Measurements from ENCODE around the gene GPNMB.

GRCh38 chr7:23213755-23214154 is 32.8 kb upstream of the GPNMB start:
- TF ChIP-seq SIN3A (IDR thresholded peaks at IDR 0.05; ENCODE audit: borderline replicate concordance, low read depth, low read length) (no peak), ZNF142 (CRISPR knock-in tag; IDR thresholded peaks at IDR 0.05) (no peak), TBX2 (CRISPR knock-in tag; IDR thresholded peaks at IDR 0.05; ENCODE audit: borderline replicate concordance) (no peak), ZSCAN29 (CRISPR knock-in tag; conservative IDR thresholded peaks at IDR 0.05) (no peak), ZBTB8A (CRISPR knock-in tag; IDR thresholded peaks at IDR 0.05; ENCODE audit: borderline replicate concordance, low read depth) (no peak), TBL1XR1 (IDR thresholded peaks at IDR 0.05; ENCODE audit: borderline replicate concordance, low read length, partially characterized antibody) (no peak), ZNF773 (CRISPR knock-in tag; IDR thresholded peaks at IDR 0.05; ENCODE audit: borderline replicate concordance) (no peak), FOXA1 (IDR thresholded peaks at IDR 0.05) (no peak), FOXA1 (CRISPR knock-in tag; IDR thresholded peaks at IDR 0.05) (no peak), BORCS8-MEF2B (CRISPR knock-in tag; IDR thresholded peaks at IDR 0.05) (no peak)

Data from HepG2 (cell line).